HCT116 (cell line): ENCODE results near the gene PDE6C. TPM values are rescaled to one million over a fixed set of nuclear protein-coding genes. Genes with fewer than 3 reads are reported as not detected.
"Not testable (repeated sequence)": the region's sequence is repeated elsewhere in the genome, so short reads cannot be mapped to it uniquely, and the experiment has no call there.

ENCODE experiments used
- ATAC-seq: fragments of 200-7000 bp; cut with Tn5 transposase; 2 replicates; pipeline ENCODE4 v1.9.1; 2020; ENCODE audit warnings: mild to moderate bottlenecking, moderate library complexity
- BruUV-seq: library from RNA; stranded (reverse); fragments of 400-500 nt; replicated peaks from 2 replicates; lab custom pipeline; 2021; lab: Mats Ljungman, UMichigan
- CTCF ChIA-PET: fragments of 300-600 bp; sonication (Branson Sonifier 250); formaldehyde crosslinking; loops from one replicate; lab custom pipeline; 2021; ENCODE audit warnings: antibody characterized with exemption; lab: Charles Lee
- POLR2A ChIA-PET: fragments of 300-600, 350-600 bp; sonication (Branson Sonifier 250); formaldehyde crosslinking; loops from one replicate; lab custom pipeline; 2021; ENCODE audit warnings: antibody characterized with exemption; lab: Charles Lee
- RAD21 ChIA-PET, 2 experiments: fragments of 300-600 bp; sonication (Branson Sonifier 250); formaldehyde crosslinking; loops; one replicate each; lab custom pipeline; 2023; ENCODE audit warnings: low total read pairs in 2 of 2; ENCODE audit not compliant: uncharacterized antibody in 2 of 2, unreplicated experiment in 2 of 2, low non-redundant PET in 1 of 2; lab: Charles Lee
- DNase-seq: peaks from one replicate; pipeline ENCODE4 v3.0.0-alpha.2; 2010; ENCODE audit warnings: low read depth, low spot score
- H2AFZ ChIP-seq: fragments of 200-600 bp; shearing (Covaris generic), sonication (generic); 2 replicates; pipeline ENCODE4 v1.6.1; 2017; ENCODE audit warnings: low read depth, mixed run types, mixed read lengths, antibody characterized with exemption, low read length; ENCODE audit not compliant: poor library complexity, severe bottlenecking
- H3K27ac ChIP-seq: 2 replicates; pipeline ENCODE4 v1.5.1; 2012; ENCODE audit warnings: low read depth, low read length
- H3K27me3 ChIP-seq: fragments of 200-600 bp; sonication (generic); 2 replicates; pipeline ENCODE4 v1.6.1; 2016; ENCODE audit warnings: mixed run types, low read length, mixed read lengths; ENCODE audit not compliant: insufficient read depth
- H3K36me3 ChIP-seq, 2 experiments: fragments of 200-500 bp in 1 of 2; fragments of 200-600 bp in 1 of 2; sonication (Bioruptor generic) in 1 of 2; sonication (generic) in 1 of 2; 2 replicates each; pipeline versions ENCODE4 v1.5.1 to v1.6.1; 2014 to 2016; ENCODE audit warnings: low read length in 2 of 2, inconsistent platforms in 1 of 2, mixed read lengths in 1 of 2, mixed run types in 1 of 2; ENCODE audit not compliant: insufficient read depth in 2 of 2, control insufficient read depth in 1 of 2
- H3K4me1 ChIP-seq, 2 experiments: fragments of 200-600 bp in 1 of 2; sonication (generic) in 1 of 2; 2 replicates each; pipeline versions ENCODE4 v1.5.1 to v1.6.1; 2012 to 2017; ENCODE audit warnings: low read length in 2 of 2, inconsistent platforms in 1 of 2, mild to moderate bottlenecking in 1 of 2, mixed read lengths in 1 of 2, mixed run types in 1 of 2, moderate library complexity in 1 of 2; ENCODE audit not compliant: insufficient read depth in 2 of 2, control insufficient read depth in 1 of 2
- H3K4me2 ChIP-seq: fragments of 200-600 bp; sonication (generic); 2 replicates; pipeline ENCODE4 v1.6.1; 2017; ENCODE audit warnings: mixed run types, low read length, mixed read lengths
- H3K4me3 ChIP-seq, 2 experiments: fragments of 200-600 bp in 1 of 2; sonication (generic) in 1 of 2; replicated peaks in 1 of 2; 2 replicates each; pipeline ENCODE4 v1.5.1; 2011 to 2016; ENCODE audit warnings: low read length in 2 of 2, control low read depth in 1 of 2, low read depth in 1 of 2, mild to moderate bottlenecking in 1 of 2, mixed read lengths in 1 of 2, mixed run types in 1 of 2
- H3K79me2 ChIP-seq: fragments of 200-600 bp; sonication (generic); 2 replicates; pipeline ENCODE4 v1.6.1; 2017; ENCODE audit warnings: mild to moderate bottlenecking, mixed run types, low read length, moderate library complexity, mixed read lengths; ENCODE audit not compliant: insufficient read depth
- H3K9ac ChIP-seq: fragments of 200-600 bp; sonication (generic); 2 replicates; pipeline ENCODE4 v1.6.1; 2016; ENCODE audit warnings: low read length, mixed read lengths
- H3K9me2 ChIP-seq: fragments of 200-600 bp; sonication (generic), shearing (Covaris generic); 2 replicates; pipeline ENCODE4 v1.6.1; 2017; ENCODE audit warnings: mixed run types, mild to moderate bottlenecking, moderate library complexity; ENCODE audit not compliant: insufficient read depth
- H3K9me3 ChIP-seq, 2 experiments: fragments of 200-500 bp in 1 of 2; fragments of 200-600 bp in 1 of 2; sonication (Bioruptor generic) in 1 of 2; sonication (generic) in 1 of 2; 2 replicates each; pipeline ENCODE4 v1.6.1; 2014 to 2017; ENCODE audit warnings: low read length in 2 of 2, mixed read lengths in 2 of 2, inconsistent platforms in 1 of 2, low read depth in 1 of 2, mild to moderate bottlenecking in 1 of 2, mixed run types in 1 of 2, moderate library complexity in 1 of 2; ENCODE audit not compliant: control insufficient read depth in 1 of 2, insufficient read depth in 1 of 2
- H4K20me1 ChIP-seq: fragments of 200-600 bp; sonication (generic), shearing (Covaris generic); 2 replicates; pipeline ENCODE4 v1.6.1; 2017; ENCODE audit warnings: mixed run types, mild to moderate bottlenecking, moderate library complexity; ENCODE audit not compliant: insufficient read depth
- ATF3 ChIP-seq: IDR thresholded peaks from 2 replicates; pipeline ENCODE4 v1.6.1; 2012
- EGR1 ChIP-seq: IDR thresholded peaks from 2 replicates; pipeline ENCODE4 v1.6.1; 2012; ENCODE audit warnings: low read depth
- ELF1 ChIP-seq: IDR thresholded peaks from 2 replicates; pipeline ENCODE4 v1.6.1; 2012; ENCODE audit warnings: low read depth, borderline replicate concordance
- FOSL1 ChIP-seq: IDR thresholded peaks from 2 replicates; pipeline ENCODE4 v1.6.1; 2012; ENCODE audit warnings: low read depth
- JUND ChIP-seq: IDR thresholded peaks from 2 replicates; pipeline ENCODE4 v1.6.1; 2012
- MAX ChIP-seq: IDR thresholded peaks from 2 replicates; pipeline ENCODE4 v1.6.1; 2012
- POLR2AphosphoS5 ChIP-seq: IDR thresholded peaks from 2 replicates; pipeline ENCODE4 v1.6.1; 2011; ENCODE audit warnings: mild to moderate bottlenecking, low read depth, low read length, moderate library complexity
- SIN3A ChIP-seq: IDR thresholded peaks from 2 replicates; pipeline ENCODE4 v1.6.1; 2012; ENCODE audit warnings: low read depth
- SP1 ChIP-seq: IDR thresholded peaks from 2 replicates; pipeline ENCODE4 v1.6.1; 2012; ENCODE audit warnings: low read depth
- SRF ChIP-seq: IDR thresholded peaks from 2 replicates; pipeline ENCODE4 v1.6.1; 2012; ENCODE audit warnings: low read depth
- ZNF274 ChIP-seq: fragments of 200-500 bp; sonication (Bioruptor generic); IDR thresholded peaks from 2 replicates; pipeline ENCODE4 v1.6.1; 2014; ENCODE audit warnings: mild to moderate bottlenecking, low read depth, low read length, inconsistent platforms
- intact Hi-C: fragments of 100-400 bp; cut with micrococcal nuclease; formaldehyde crosslinking; loops from 2 replicates; pipeline ENCODE4 v1.10.0; 2022
- total RNA-seq: library from RNA; stranded (reverse); gene quantifications from one replicate; pipeline ENCODE4 v1.2.1, GENCODE V29; 2021; ENCODE audit not compliant: unreplicated experiment
- TF ChIP-seq, protein P1 (sequence below): IDR thresholded peaks from 2 replicates; pipeline ENCODE4 v1.6.1; 2011; ENCODE audit warnings: mild to moderate bottlenecking, low read length, moderate library complexity; ENCODE audit not compliant: insufficient replicate concordance; ENCODE audit errors: extremely low read depth

Gene PDE6C
- total RNA-seq, 1 experiment from 2014 or later = not detected

DNA sequence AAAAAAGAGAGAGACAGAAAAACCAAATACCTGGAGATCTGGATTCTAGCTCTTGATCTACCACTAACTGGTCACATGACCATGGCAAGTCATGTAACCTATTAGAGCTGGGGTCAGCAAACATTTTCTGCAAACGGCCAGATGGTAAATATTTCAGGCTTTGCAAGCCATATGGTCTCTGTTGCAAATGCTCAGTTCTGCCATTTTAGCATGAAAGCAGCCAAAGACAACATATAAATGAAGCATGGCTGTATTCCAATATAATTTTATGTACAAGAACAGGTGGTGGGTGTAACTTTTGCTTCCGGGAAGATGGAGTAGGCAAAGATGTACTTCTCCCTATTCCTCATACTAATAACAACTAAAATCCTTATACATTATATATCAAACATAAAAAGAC, 83.4 kb downstream of the PDE6C start:
- BruUV-seq = no TSS peak
- no peak overlapping the region for H3K4me2 ChIP-seq
- H3K4me1 ChIP-seq = no peaks in the 10 kb centered on the region
- no peaks in the 10 kb centered on the region for H4K20me1 ChIP-seq
- no peaks in the 10 kb centered on the region for H3K9me3 ChIP-seq
- DNase-seq = no peak
- RAD21 ChIA-PET = no interaction called here
- no peak overlapping the region for H2AFZ ChIP-seq
- TF ChIP-seq SP1 = no peak
- TF ChIP-seq EGR1 = no peak
- TF ChIP-seq ZNF274 = no peak
- TF ChIP-seq FOSL1 = no peak
- TF ChIP-seq ATF3 = no peak
- no peak for TF ChIP-seq ELF1
- TF ChIP-seq POLR2AphosphoS5 = no peak
- TF ChIP-seq, protein P1, sequence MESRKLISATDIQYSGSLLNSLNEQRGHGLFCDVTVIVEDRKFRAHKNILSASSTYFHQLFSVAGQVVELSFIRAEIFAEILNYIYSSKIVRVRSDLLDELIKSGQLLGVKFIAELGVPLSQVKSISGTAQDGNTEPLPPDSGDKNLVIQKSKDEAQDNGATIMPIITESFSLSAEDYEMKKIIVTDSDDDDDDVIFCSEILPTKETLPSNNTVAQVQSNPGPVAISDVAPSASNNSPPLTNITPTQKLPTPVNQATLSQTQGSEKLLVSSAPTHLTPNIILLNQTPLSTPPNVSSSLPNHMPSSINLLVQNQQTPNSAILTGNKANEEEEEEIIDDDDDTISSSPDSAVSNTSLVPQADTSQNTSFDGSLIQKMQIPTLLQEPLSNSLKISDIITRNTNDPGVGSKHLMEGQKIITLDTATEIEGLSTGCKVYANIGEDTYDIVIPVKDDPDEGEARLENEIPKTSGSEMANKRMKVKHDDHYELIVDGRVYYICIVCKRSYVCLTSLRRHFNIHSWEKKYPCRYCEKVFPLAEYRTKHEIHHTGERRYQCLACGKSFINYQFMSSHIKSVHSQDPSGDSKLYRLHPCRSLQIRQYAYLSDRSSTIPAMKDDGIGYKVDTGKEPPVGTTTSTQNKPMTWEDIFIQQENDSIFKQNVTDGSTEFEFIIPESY = no peak
- no peak for TF ChIP-seq JUND
- TF ChIP-seq SIN3A = no peak
- no peak for TF ChIP-seq MAX
- TF ChIP-seq SRF = no peak
- TF ChIP-seq, all 23 proteins: peak for 0
- no peak overlapping the region for H3K27ac ChIP-seq
- intact Hi-C loops = no loop called here
- POLR2A ChIA-PET = no interaction called here
- H3K36me3 ChIP-seq = peaks cover 35 to 50% of the 10 kb centered on the region in 2 experiments
- H3K27me3 ChIP-seq = no peaks in the 10 kb centered on the region
- H3K9ac ChIP-seq = no peak overlapping the region
- H3K4me3 ChIP-seq = no peak overlapping the region
- H3K9me2 ChIP-seq = no peaks in the 10 kb centered on the region
- CTCF ChIA-PET = no interaction called here
- no peak for ATAC-seq
- peaks cover 10% of the 10 kb centered on the region; the same call in 1 of the 2 replicates for H3K79me2 ChIP-seq

DNA sequence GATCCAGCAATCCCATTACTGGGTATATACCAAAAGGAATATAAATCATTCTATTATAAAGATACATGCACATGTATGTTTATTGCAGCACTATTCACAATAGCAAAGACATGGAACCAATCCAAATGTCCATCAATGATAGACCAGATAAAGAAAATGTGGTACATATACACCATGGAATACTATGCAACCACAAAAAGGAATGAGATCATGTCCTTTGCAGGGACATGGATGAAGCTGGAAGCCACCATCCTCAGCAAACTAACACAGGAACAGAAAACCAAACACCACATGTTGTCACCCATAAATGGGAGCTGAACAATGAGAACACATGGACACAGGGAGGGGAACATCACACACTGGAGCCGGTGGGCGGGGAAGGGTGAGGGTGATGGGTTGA, 84.2 kb downstream of the PDE6C start:
- DNase-seq, H3K9ac ChIP-seq, H3K4me3 ChIP-seq, RAD21 ChIA-PET, H3K9me3 ChIP-seq, H3K9me2 ChIP-seq, H3K27me3 ChIP-seq, POLR2A ChIA-PET, H2AFZ ChIP-seq, ATAC-seq, H3K27ac ChIP-seq, H3K4me2 ChIP-seq, intact Hi-C loops, CTCF ChIA-PET, BruUV-seq, H4K20me1 ChIP-seq, H3K4me1 ChIP-seq: not testable (repeated sequence)
- Histone ChIP-seq H3K36me3 (peaks cover 34 to 49% of the 10 kb centered on the region in 2 experiments), H3K79me2 (peaks cover 17% of the 10 kb centered on the region)
